ENCODE results near the gene RIMS3.
"Not testable (repeated sequence)": the region's sequence is repeated elsewhere in the genome, so short reads cannot be mapped to it uniquely, and the experiment has no call there.

RIMS3 gene

DNA sequence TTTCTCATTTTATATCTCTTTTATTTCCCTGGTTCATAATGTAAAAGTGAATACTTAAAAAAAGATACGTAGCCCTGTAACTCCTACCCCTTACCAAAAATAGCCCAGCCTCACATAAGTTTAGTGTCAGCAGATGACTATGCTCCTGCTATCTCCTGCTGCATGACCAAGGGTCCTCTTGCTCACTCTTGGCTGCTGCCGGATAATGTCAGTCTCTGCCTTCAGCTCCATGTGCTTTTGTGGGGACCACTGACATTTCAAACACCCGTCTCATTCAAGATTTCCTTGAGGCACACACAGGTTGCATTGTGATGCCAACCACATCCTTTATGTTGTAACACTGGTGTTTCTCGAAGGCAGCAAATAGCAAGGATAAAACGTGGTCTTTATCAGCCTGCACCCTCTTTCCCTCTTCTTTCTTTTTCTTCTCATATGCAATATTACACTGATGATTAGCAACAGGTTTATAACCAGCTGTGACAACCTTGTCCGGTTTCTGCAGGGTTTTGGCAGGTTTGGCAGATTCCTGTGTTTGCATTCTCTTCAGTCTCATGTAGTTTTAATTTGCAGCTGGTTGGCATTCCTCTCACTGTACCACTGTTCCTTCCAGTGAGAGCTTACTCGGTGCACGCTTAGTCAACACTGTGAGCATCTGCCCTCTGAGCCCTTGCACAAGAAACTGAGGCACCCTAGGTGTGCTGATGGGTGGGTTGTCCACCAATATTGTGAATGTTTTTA is 71.9 kb downstream of the RIMS3 start:
- DNase-seq (ENCODE audit: low spot score), result no peak

DNA sequence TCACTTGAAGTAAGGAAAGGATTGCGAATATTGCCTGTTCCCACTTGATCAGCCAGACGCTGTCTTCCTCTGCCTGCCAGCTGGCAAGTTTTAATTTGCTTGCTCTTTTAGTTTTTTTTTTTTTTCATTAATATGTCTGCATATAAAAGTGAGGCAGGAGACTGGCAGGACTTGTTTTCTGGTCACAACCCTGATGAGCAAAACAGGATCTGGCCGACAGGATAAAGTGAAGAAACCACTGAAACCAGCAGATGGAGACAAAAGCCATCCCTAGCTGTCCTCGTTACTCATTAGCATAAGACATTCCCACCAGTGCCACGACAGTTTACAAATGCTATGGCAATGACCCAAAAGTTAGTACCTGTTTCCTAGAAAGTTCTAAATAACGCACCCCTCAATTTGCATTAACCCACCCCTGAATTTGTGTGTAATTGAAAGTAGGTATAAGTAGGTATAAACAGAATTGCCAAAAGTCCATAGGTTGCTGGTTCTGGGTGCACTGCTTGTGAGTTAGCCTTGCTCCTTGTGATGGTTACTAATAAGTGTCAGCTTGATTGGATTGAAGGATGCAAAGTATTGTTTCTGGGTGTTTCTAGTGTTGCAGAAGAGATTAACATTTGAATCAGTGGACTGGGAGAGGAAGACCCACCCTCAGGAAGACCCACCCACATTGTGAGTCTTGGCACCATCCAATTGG is 73.2 kb downstream of the RIMS3 start:
- DNase-seq (ENCODE audit: low spot score), result peak; percentile 17

DNA sequence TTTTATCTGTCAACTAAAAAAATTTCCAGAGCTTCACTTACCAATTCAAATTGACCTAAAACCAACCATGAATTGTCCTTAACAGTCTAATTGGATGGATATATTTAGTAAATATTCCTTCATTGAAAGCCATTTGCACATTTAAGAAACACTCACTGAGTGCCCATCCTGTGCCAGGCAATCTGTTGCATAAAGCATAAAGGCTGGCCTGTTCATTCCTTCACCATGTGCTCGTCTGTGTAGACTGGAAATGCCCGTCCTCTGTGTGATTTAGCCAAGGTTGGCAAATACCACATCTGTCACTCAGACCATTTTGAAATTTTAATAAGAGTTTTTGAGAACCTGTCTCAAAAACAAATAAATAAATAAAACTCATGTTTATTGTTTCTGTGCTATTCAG is 76.9 kb downstream of the RIMS3 start:
- DNase-seq (ENCODE audit: low spot score), result no peak

DNA sequence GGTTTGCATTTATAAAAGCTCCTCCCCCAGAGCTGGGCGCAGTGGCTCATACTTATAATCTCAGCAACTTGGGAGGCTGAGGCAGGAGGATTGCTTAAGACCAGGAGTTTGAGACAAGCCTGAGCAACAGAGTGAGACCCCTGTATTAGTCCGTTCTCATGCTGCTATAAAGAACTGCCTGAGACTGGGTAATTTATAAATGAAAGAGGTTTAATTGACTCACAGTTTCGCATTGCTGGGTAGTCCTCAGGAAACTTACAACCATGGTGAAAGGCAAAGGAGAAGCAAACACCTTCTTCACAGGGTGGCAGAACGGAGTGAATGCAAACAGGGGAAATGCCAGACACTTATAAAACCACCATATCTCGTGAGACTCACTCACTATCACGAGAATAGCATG is 81.5 kb downstream of the RIMS3 start:
- no peak for DNase-seq (ENCODE audit: low spot score)

DNA sequence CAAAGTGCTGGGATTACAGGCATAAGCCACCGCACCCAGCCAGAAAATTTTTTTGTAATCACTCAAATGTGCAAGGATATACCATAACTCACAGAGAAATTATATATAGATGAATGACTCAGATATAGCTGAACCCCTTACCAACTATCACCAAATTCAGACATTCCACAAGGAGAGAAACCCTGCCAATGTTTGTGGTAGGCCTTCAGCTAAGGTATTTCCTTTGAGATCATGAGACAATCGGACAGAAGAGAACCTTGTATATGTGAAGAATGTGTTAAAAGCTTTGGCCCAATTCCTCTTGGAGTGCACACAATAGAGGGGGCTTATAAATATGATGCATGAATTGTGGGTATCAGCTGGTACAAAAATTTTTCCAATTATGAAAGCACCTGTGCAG is 83.4 kb downstream of the RIMS3 start:
- no peak for DNase-seq (ENCODE audit: low spot score)

DNA sequence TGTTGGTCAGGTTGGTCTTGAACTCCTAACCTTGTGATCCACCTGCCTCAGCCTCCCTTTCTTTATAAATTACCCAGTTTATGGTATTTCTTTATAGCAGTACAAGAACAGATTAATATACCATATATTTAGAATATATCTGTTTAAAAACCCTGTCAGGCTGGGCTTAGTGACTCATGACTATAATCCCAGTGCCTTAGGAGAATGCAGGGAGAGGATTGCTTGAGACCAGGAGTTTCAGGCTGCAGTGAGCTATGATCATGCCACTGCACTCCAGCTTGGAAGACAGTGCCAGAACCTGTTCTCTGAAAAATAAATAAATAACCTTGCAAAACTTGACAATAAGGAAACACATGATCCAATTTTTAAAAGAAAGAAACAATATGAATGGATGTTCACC is 90.1 kb downstream of the RIMS3 start:
- no peak for DNase-seq (ENCODE audit: low spot score)

DNA sequence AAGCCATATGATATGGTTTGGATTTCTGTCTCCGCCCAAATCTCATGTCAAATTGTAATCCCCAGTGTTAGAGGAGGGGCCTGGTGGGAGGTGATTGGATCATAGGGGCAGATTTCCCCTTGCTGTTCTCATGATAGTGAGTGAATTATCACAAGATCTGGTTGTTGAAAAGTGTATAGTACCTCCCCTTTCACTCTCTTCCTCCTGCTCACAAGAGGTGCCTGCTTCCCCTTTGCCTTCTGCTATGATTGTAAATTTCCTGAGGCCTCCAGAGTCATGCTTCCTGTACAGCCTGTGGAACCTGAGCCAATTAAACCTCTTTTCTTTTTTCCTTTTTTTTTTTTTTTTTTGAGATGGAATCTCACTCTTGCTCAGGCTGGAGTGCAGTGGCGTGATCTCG is 90.7 kb downstream of the RIMS3 start:
- DNase-seq (ENCODE audit: low spot score), result not testable (repeated sequence)
